SK-N-SH (cell line): ENCODE data around the gene FAT3. TPM values are rescaled to one million over a fixed set of nuclear protein-coding genes. Genes with fewer than 3 reads are reported as not detected.

Source experiments
- CTCF ChIA-PET: fragments of 300-600, 350-600 bp; formaldehyde crosslinking; extraction: SDS; loops from one replicate; lab custom pipeline; 2021; lab: Yijun Ruan, JAX
- POLR2A ChIA-PET: fragments of 350-600 bp; sonication (Branson Sonifier 250); formaldehyde crosslinking; extraction: SDS; loops from one replicate; lab custom pipeline; 2020; ENCODE audit warnings: antibody characterized with exemption, inconsistent platforms; lab: Yijun Ruan, JAX
- DNase-seq: peaks from one replicate; pipeline ENCODE4 v3.0.0; 2012
- H2AFZ ChIP-seq: fragments of 200-600 bp; sonication (generic); 2 replicates; pipeline ENCODE4 v1.8.1; 2016; ENCODE audit warnings: antibody characterized with exemption, mild to moderate bottlenecking, low read depth
- H3F3A ChIP-seq: fragments of 200-600 bp; sonication (generic); replicated peaks from 2 replicates; pipeline ENCODE3; 2016; ENCODE audit warnings: antibody characterized with exemption, mild to moderate bottlenecking; ENCODE audit not compliant: insufficient read depth
- H3K27ac ChIP-seq, 2 experiments: fragments of 200-500 bp in 1 of 2; fragments of 200-600 bp in 1 of 2; sonication (Bioruptor generic) in 1 of 2; sonication (generic), shearing (Covaris generic) in 1 of 2; 2 replicates each; pipeline versions ENCODE4 v1.5.1 to v1.6.1; 2014 to 2016; ENCODE audit warnings: low read depth in 2 of 2, inconsistent platforms in 1 of 2, low read length in 1 of 2, mild to moderate bottlenecking in 1 of 2, mixed read lengths in 1 of 2
- H3K27me3 ChIP-seq: fragments of 200-600 bp; sonication (generic), shearing (Covaris generic); 2 replicates; pipeline ENCODE4 v1.6.1; 2016; ENCODE audit warnings: mixed run types; ENCODE audit not compliant: insufficient read depth
- H3K36me3 ChIP-seq, 2 experiments: fragments of 200-500 bp in 1 of 2; fragments of 200-600 bp in 1 of 2; sonication (Bioruptor generic) in 1 of 2; sonication (generic) in 1 of 2; replicated peaks in 1 of 2; 2 replicates each; pipeline versions ENCODE3 to v1.5.1; 2014 to 2016; ENCODE audit warnings: low read length in 1 of 2, mild to moderate bottlenecking in 1 of 2; ENCODE audit not compliant: insufficient read depth in 2 of 2, control insufficient read depth in 1 of 2
- H3K4me1 ChIP-seq, 2 experiments: fragments of 200-500 bp in 1 of 2; fragments of 200-600 bp in 1 of 2; sonication (Bioruptor generic) in 1 of 2; sonication (generic), shearing (Covaris generic) in 1 of 2; 2 replicates each; pipeline versions ENCODE4 v1.5.1 to v1.6.1; 2014 to 2016; ENCODE audit warnings: low read depth in 1 of 2, low read length in 1 of 2, mixed run types in 1 of 2; ENCODE audit not compliant: insufficient read depth in 2 of 2, control insufficient read depth in 1 of 2
- H3K4me2 ChIP-seq: fragments of 200-600 bp; sonication (generic), shearing (Covaris generic); 2 replicates; pipeline ENCODE4 v1.6.1; 2017; ENCODE audit warnings: mixed run types
- H3K4me3 ChIP-seq, 2 experiments: fragments of 200-500 bp in 1 of 2; fragments of 200-600 bp in 1 of 2; sonication (Bioruptor generic) in 1 of 2; sonication (generic), shearing (Covaris generic) in 1 of 2; 2 replicates each; pipeline versions ENCODE4 v1.5.1 to v1.8.1; 2014 to 2016; ENCODE audit warnings: low read depth in 2 of 2, inconsistent platforms in 1 of 2, low read length in 1 of 2, mild to moderate bottlenecking in 1 of 2, mixed read lengths in 1 of 2, moderate library complexity in 1 of 2
- H3K79me2 ChIP-seq: fragments of 200-600 bp; sonication (generic); 2 replicates; pipeline ENCODE4 v1.8.1; 2017; ENCODE audit warnings: mild to moderate bottlenecking; ENCODE audit not compliant: insufficient read depth
- H3K9ac ChIP-seq: fragments of 200-600 bp; sonication (generic); 2 replicates; pipeline ENCODE4 v1.6.1; 2017; ENCODE audit warnings: mixed run types
- H3K9me2 ChIP-seq: fragments of 200-600 bp; sonication (generic); 2 replicates; pipeline ENCODE4 v1.6.1; 2017; ENCODE audit warnings: mixed run types
- H3K9me3 ChIP-seq: fragments of 200-600 bp; sonication (generic); 2 replicates; pipeline ENCODE4 v1.6.1; 2017; ENCODE audit warnings: mixed run types, mild to moderate bottlenecking, moderate library complexity
- H4K20me1 ChIP-seq: fragments of 200-600 bp; sonication (generic); 2 replicates; pipeline ENCODE4 v1.6.1; 2017; ENCODE audit warnings: mild to moderate bottlenecking, mixed run types; ENCODE audit not compliant: insufficient read depth
- CHD2 ChIP-seq: fragments of 150-350 bp; IDR thresholded peaks from 2 replicates; pipeline ENCODE4 v1.6.1; 2018; ENCODE audit warnings: low read length; ENCODE audit not compliant: partially characterized antibody
- ELF1 ChIP-seq: IDR thresholded peaks from 2 replicates; pipeline ENCODE4 v1.4.0; 2012
- EP300 ChIP-seq, 2 experiments: IDR thresholded peaks; 2 replicates each; pipeline versions ENCODE4 v1.4.0 to v1.6.1; 2012; ENCODE audit warnings: borderline replicate concordance in 1 of 2, low read depth in 1 of 2, low read length in 1 of 2
- EZH2phosphoT487 ChIP-seq: fragments of 200-600 bp; sonication (generic); IDR thresholded peaks from 2 replicates; pipeline ENCODE4 v1.6.1; 2017; ENCODE audit warnings: low read depth, mixed run types, mild to moderate bottlenecking, antibody characterized with exemption, moderate library complexity, borderline replicate concordance
- FOSL2 ChIP-seq: IDR thresholded peaks from 2 replicates; pipeline ENCODE4 v1.4.0; 2012; ENCODE audit warnings: low read depth, mild to moderate bottlenecking, moderate library complexity, borderline replicate concordance
- FOXJ3 ChIP-seq: sonication (generic); formaldehyde crosslinking; IDR thresholded peaks from 2 replicates; pipeline ENCODE4 v1.5.1; 2020; ENCODE audit warnings: mild to moderate bottlenecking, missing genetic modification reagents
- FOXM1 ChIP-seq: IDR thresholded peaks from 2 replicates; pipeline ENCODE4 v1.4.0; 2012; ENCODE audit warnings: low read depth, mild to moderate bottlenecking
- GABPA ChIP-seq: IDR thresholded peaks from 2 replicates; pipeline ENCODE4 v1.4.0; 2012; ENCODE audit warnings: low read depth, mild to moderate bottlenecking
- GATA2 ChIP-seq: sonication (generic); formaldehyde crosslinking; IDR thresholded peaks from 2 replicates; pipeline ENCODE4 v1.5.0; 2020; ENCODE audit warnings: mild to moderate bottlenecking, missing genetic modification reagents
- JUND ChIP-seq: IDR thresholded peaks from 2 replicates; pipeline ENCODE4 v1.4.0; 2012
- MEF2A ChIP-seq: IDR thresholded peaks from 2 replicates; pipeline ENCODE4 v1.4.0; 2012; ENCODE audit warnings: low read depth, borderline replicate concordance
- NFIC ChIP-seq: IDR thresholded peaks from 2 replicates; pipeline ENCODE4 v1.4.0; 2012; ENCODE audit warnings: borderline replicate concordance
- NRF1 ChIP-seq: IDR thresholded peaks from 2 replicates; pipeline ENCODE4 v1.6.1; 2012; ENCODE audit warnings: low read depth, mild to moderate bottlenecking, low read length
- POLR2AphosphoS5 ChIP-seq: IDR thresholded peaks from 2 replicates; pipeline ENCODE4 v1.6.1; 2012; ENCODE audit warnings: low read depth, low read length
- RFX5 ChIP-seq: IDR thresholded peaks from 2 replicates; pipeline ENCODE4 v1.6.1; 2012; ENCODE audit warnings: mild to moderate bottlenecking, improper control_type of control experiment, low read length
- RXRA ChIP-seq: IDR thresholded peaks from 2 replicates; pipeline ENCODE4 v1.4.0; 2012; ENCODE audit warnings: low read depth, mild to moderate bottlenecking, borderline replicate concordance
- SIN3A ChIP-seq: IDR thresholded peaks from 2 replicates; pipeline ENCODE4 v1.6.1; 2012; ENCODE audit warnings: low read depth, mild to moderate bottlenecking, low read length, moderate library complexity, borderline replicate concordance
- SMC3 ChIP-seq: IDR thresholded peaks from 2 replicates; pipeline ENCODE4 v1.6.1; 2012; ENCODE audit warnings: low read depth, low read length, improper control_type of control experiment
- TCF12 ChIP-seq: IDR thresholded peaks from 2 replicates; pipeline ENCODE4 v1.4.0; 2012
- TEAD4 ChIP-seq: IDR thresholded peaks from 2 replicates; pipeline ENCODE4 v1.4.0; 2012; ENCODE audit warnings: mild to moderate bottlenecking, borderline replicate concordance; ENCODE audit not compliant: insufficient read depth
- USF2 ChIP-seq: fragments of 150-350 bp; IDR thresholded peaks from 2 replicates; pipeline ENCODE4 v1.6.1; 2017; ENCODE audit warnings: antibody characterized with exemption, low read length, low read depth, borderline replicate concordance
- YY1 ChIP-seq: IDR thresholded peaks from 2 replicates; pipeline ENCODE4 v1.4.0; 2012; ENCODE audit warnings: low read depth, mild to moderate bottlenecking
- ZBTB33 ChIP-seq: IDR thresholded peaks from 2 replicates; pipeline ENCODE4 v1.4.0; 2012; ENCODE audit warnings: low read depth, borderline replicate concordance
- WGBS: methylation state at CpG from one replicate; pipeline ENCODE4 v1.1.6; 2017; ENCODE audit warnings: low lambda C conversion rate; 5-methylcytosine and 5-hydroxymethylcytosine counted together
- polyA plus RNA-seq, 3 experiments: library from polyadenylated mRNA; depleted of rRNA; stranded (reverse); fragments of >200 nt; gene quantifications; 2 replicates each; pipeline ENCODE4 v1.2.3, GENCODE V29; 2012
- TF ChIP-seq, protein P1 (sequence below): fragments of 200-600 bp; sonication (generic); IDR thresholded peaks from 2 replicates; pipeline ENCODE4 v1.6.1; 2017; ENCODE audit warnings: antibody characterized with exemption, mild to moderate bottlenecking, moderate library complexity
- TF ChIP-seq, protein P2 (sequence below): IDR thresholded peaks from 2 replicates; pipeline ENCODE4; 2012

FAT3 gene
- polyA plus RNA-seq, 1 of the 3 experiments (the other 2 are of a cell fraction), result 0.87 TPM

- H3K4me3 ChIP-seq, result no peak overlapping the region
- H3K27ac ChIP-seq, result no peak overlapping the region; a peak in 1 of 4 replicates
- DNase-seq, result no peak
- no peaks in the 10 kb centered on the region for H3K9me3 ChIP-seq
- ChIA-PET POLR2A (no interaction called here), CTCF (interaction anchor here (0.6 kb wide), 1 partner anchor 113 kb away, joined by 3 read pairs; no protein-coding TSS in a partner anchor)
- H3K27me3 ChIP-seq, result no peaks in the 10 kb centered on the region
- no peak overlapping the region for H3K9ac ChIP-seq
- H3K4me1 ChIP-seq, result 0 out of 4 replicates have a peak, but pooled peaks cover 0 to 6% of the 10 kb centered on the region in 2 experiments
- peaks cover 3% of the 10 kb centered on the region for H3F3A ChIP-seq
- TF ChIP-seq SMC3 (no peak), GABPA (no peak), YY1 (no peak), NFIC (no peak), FOXJ3 (no peak), ELF1 (no peak), FOSL2 (no peak), JUND (no peak), SIN3A (no peak), MEF2A (no peak), EP300 (IDR thresholded peaks at IDR 0.05; ENCODE audit: borderline replicate concordance in 1 of 2, low read depth in 1 of 2, low read length in 1 of 2) (no peak), RXRA (no peak), TEAD4 (no peak), RFX5 (no peak), EZH2phosphoT487 (no peak), GATA2 (no peak), CHD2 (no peak)
- TF ChIP-seq, protein P1, sequence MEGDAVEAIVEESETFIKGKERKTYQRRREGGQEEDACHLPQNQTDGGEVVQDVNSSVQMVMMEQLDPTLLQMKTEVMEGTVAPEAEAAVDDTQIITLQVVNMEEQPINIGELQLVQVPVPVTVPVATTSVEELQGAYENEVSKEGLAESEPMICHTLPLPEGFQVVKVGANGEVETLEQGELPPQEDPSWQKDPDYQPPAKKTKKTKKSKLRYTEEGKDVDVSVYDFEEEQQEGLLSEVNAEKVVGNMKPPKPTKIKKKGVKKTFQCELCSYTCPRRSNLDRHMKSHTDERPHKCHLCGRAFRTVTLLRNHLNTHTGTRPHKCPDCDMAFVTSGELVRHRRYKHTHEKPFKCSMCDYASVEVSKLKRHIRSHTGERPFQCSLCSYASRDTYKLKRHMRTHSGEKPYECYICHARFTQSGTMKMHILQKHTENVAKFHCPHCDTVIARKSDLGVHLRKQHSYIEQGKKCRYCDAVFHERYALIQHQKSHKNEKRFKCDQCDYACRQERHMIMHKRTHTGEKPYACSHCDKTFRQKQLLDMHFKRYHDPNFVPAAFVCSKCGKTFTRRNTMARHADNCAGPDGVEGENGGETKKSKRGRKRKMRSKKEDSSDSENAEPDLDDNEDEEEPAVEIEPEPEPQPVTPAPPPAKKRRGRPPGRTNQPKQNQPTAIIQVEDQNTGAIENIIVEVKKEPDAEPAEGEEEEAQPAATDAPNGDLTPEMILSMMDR, result no peak
- TF ChIP-seq, protein P2, sequence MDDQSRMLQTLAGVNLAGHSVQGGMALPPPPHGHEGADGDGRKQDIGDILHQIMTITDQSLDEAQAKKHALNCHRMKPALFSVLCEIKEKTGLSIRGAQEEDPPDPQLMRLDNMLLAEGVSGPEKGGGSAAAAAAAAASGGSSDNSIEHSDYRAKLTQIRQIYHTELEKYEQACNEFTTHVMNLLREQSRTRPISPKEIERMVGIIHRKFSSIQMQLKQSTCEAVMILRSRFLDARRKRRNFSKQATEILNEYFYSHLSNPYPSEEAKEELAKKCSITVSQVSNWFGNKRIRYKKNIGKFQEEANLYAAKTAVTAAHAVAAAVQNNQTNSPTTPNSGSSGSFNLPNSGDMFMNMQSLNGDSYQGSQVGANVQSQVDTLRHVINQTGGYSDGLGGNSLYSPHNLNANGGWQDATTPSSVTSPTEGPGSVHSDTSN, result no peak
- H3K9me2 ChIP-seq, result no peaks in the 10 kb centered on the region
- H3K36me3 ChIP-seq, result no peaks in the 10 kb centered on the region
- no peak overlapping the region for H3K4me2 ChIP-seq
- H4K20me1 ChIP-seq, result no peaks in the 10 kb centered on the region
- no peaks in the 10 kb centered on the region for H3K79me2 ChIP-seq
- H2AFZ ChIP-seq, result peak overlapping the region; percentile 49; the same call in 1 of the 2 replicates
Observed at GRCh38 chr11:92192141-92192540, 32.5 kb upstream of the FAT3 start.

DNA sequence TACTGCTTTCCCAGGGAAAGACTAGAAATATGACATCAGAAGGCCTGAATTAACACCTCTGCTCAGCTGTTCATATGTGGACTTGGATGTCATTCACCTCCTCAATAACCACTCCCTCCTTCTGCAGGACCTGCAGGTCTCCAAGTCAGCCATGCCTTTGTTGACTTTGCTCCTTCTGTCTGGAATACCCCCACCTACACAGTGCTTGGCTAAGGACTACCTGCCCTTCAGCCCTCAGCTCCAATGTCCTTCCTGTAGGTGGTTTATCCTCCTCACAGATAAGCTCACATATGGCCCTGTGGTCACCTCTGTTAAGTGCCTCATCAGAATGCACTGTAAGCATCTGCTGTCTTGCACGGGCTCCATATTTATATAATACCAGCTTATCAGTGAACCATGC, 26.4 kb upstream of the FAT3 start:
- H3K4me2 ChIP-seq, result no peak overlapping the region
- H4K20me1 ChIP-seq, result no peaks in the 10 kb centered on the region
- no peak overlapping the region for H3K27ac ChIP-seq
- no peaks in the 10 kb centered on the region for H3K9me3 ChIP-seq
- 71% methylated on average over 1 of the region's 1 CpG for WGBS
- no peaks in the 10 kb centered on the region for H3K9me2 ChIP-seq
- no peaks in the 10 kb centered on the region for H3K27me3 ChIP-seq
- no peak overlapping the region for H3K4me3 ChIP-seq
- H3K4me1 ChIP-seq, result no peaks in the 10 kb centered on the region
- no peaks in the 10 kb centered on the region for H3K36me3 ChIP-seq
- no peak overlapping the region for H2AFZ ChIP-seq
- ChIA-PET CTCF (interaction anchor here (0.6 to 0.8 kb wide), 2 partner anchors 9 to 41 kb away, joined by 3 read pairs; no protein-coding TSS in a partner anchor), POLR2A (no interaction called here)
- no peaks in the 10 kb centered on the region for H3F3A ChIP-seq
- H3K79me2 ChIP-seq, result no peaks in the 10 kb centered on the region
- no peak overlapping the region for H3K9ac ChIP-seq
- DNase-seq, result no peak
- no peak for TF ChIP-seq NRF1
- TF ChIP-seq EP300 (IDR thresholded peaks at IDR 0.05; ENCODE audit: borderline replicate concordance in 1 of 2, low read depth in 1 of 2, low read length in 1 of 2), result no peak
- no peak for TF ChIP-seq ZBTB33
- no peak for TF ChIP-seq GABPA
- TF ChIP-seq TCF12, result no peak
- no peak for TF ChIP-seq USF2
- TF ChIP-seq YY1, result no peak
- no peak for TF ChIP-seq FOXM1
- no peak for TF ChIP-seq POLR2AphosphoS5
- no peak for TF ChIP-seq RFX5
- no peak for TF ChIP-seq NFIC
- no peak for TF ChIP-seq MEF2A
- no peak for TF ChIP-seq RXRA
